Skeletal muscle satellite cell (primary cell): Measurements from ENCODE around the gene LPIN1.
A peak's percentile ranks its signal among the peaks of the same experiment; 100 is the strongest.

ENCODE experiments used
- H3K27me3 ChIP-seq: 2 replicates; pipeline ENCODE4 v1.7.0; 2013; ENCODE audit warnings: low read length; ENCODE audit not compliant: control insufficient read depth, insufficient read depth
- H3K36me3 ChIP-seq: 2 replicates; pipeline ENCODE4 v1.7.0; 2013; ENCODE audit warnings: mild to moderate bottlenecking, control low read depth, low read length; ENCODE audit not compliant: insufficient read depth
- H3K4me1 ChIP-seq: 2 replicates; pipeline ENCODE4 v1.7.0; 2013; ENCODE audit warnings: low read length; ENCODE audit not compliant: control insufficient read depth, insufficient read depth
- H3K4me2 ChIP-seq: 2 replicates; pipeline ENCODE4 v1.7.0; 2013; ENCODE audit warnings: mild to moderate bottlenecking, low read length
- H3K4me3 ChIP-seq: 2 replicates; pipeline ENCODE4 v1.7.0; 2013; ENCODE audit warnings: low read length
- H3K9ac ChIP-seq: 2 replicates; pipeline ENCODE4 v1.7.0; 2013; ENCODE audit warnings: mild to moderate bottlenecking, low read depth, low read length, moderate library complexity
- H3K9me3 ChIP-seq: replicated peaks from 2 replicates; pipeline ENCODE4 v1.7.0; 2013; ENCODE audit warnings: mild to moderate bottlenecking, control low read depth, low read length

The LPIN1 gene

DNA sequence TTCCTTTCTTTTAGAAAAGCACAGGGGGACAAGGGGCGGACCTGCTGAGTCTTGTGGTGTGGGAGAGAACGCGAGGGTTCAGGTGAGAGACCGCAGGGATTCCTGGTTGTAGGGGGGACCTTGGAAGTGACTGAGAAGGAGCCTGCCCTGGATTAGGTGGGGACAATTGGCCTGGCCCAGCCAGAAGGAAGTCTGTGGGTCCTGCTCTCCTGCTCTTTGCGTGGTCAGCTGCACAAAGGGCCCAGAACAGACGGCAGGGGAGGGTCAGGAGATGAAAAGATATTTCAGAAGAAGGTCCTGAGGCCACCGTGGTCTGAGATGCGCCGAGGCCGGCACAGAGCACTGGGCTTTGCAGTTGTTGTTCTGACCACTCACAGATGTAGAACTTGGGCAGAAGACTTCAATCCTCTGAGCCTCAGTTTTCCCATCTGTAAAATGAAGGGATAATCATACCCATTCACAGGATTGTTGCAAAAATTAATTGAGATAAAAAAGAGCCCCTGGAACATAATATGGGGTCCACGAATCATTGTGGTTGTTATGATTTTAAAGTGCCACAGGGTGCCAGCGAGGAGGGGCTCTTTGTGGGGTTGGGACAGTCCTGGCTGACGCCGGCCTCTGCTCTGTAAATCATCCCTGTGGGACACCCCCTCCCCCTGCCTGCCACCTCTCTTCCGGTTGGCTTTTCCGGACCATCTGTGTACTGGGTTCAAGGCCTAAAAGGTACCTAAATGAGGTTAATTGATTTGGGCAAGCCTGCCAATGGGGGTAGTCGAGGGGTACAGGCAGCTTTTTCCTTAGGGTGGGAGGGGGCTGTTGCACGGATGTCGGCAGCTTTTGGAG lies 1.8 kb downstream of the LPIN1 start:
- H3K4me1 ChIP-seq: peaks cover 38% of the 10 kb centered on the region
- peak overlapping the region; percentile 91 for H3K9ac ChIP-seq
- H3K4me3 ChIP-seq: peak overlapping the region; percentile 89
- H3K4me2 ChIP-seq: peak overlapping the region; percentile 97
- H3K36me3 ChIP-seq: no peaks in the 10 kb centered on the region
- no peaks in the 10 kb centered on the region for H3K27me3 ChIP-seq
- H3K9me3 ChIP-seq: no peaks in the 10 kb centered on the region

GRCh38 chr2:11748861-11749645 lies 2.6 kb downstream of the LPIN1 start:
- Histone ChIP-seq H3K36me3 (no peaks in the 10 kb centered on the region), H3K4me1 (peaks cover 42% of the 10 kb centered on the region), H3K9ac (no peak overlapping the region), H3K4me3 (no peak overlapping the region), H3K9me3 (no peaks in the 10 kb centered on the region), H3K4me2 (no peak overlapping the region), H3K27me3 (no peaks in the 10 kb centered on the region)

DNA sequence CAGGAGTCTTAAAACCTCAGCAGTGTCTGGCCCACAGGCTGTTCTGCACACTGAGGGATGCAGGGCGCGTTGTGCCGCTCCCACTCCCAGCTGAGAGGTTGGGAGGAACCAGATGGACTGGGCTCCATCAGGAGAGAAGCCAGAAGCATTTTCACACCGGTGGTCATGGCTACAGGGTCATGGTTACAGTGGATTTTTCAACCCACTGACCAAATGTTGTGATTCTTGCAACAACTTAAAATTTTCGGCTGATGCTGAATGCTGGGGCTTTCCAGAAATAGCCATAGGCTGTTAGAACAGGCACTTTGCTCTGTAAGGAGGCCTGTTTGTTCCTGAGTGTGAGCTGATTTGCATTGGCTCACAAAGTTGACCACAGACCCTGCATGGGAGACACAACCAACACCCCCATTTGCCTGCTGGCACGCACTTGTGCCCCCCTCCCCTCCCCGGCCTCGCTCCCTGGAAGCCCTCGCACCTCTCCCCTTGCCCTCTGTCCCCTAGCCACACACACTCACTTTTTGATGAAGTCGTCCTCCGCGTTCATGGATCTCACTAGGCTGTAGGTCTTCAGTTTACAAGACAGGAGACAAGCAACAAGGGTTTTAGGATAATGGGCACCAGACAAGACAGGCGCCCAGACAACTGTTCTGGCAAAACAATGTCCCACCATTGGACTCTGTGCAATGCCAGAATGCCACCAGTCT lies 3.4 kb downstream of the LPIN1 start:
- Histone ChIP-seq H3K27me3 (no peaks in the 10 kb centered on the region), H3K4me3 (no peak overlapping the region), H3K9me3 (no peaks in the 10 kb centered on the region), H3K4me2 (no peak overlapping the region), H3K9ac (no peak overlapping the region), H3K4me1 (peaks cover 43% of the 10 kb centered on the region), H3K36me3 (no peaks in the 10 kb centered on the region)

GRCh38 chr2:11750422-11750821 lies 4.0 kb downstream of the LPIN1 start:
- no peaks in the 10 kb centered on the region for H3K36me3 ChIP-seq
- no peaks in the 10 kb centered on the region for H3K9me3 ChIP-seq
- H3K4me3 ChIP-seq: no peak overlapping the region
- H3K27me3 ChIP-seq: no peaks in the 10 kb centered on the region
- no peak overlapping the region for H3K9ac ChIP-seq
- H3K4me2 ChIP-seq: no peak overlapping the region
- H3K4me1 ChIP-seq: peaks cover 39% of the 10 kb centered on the region

DNA sequence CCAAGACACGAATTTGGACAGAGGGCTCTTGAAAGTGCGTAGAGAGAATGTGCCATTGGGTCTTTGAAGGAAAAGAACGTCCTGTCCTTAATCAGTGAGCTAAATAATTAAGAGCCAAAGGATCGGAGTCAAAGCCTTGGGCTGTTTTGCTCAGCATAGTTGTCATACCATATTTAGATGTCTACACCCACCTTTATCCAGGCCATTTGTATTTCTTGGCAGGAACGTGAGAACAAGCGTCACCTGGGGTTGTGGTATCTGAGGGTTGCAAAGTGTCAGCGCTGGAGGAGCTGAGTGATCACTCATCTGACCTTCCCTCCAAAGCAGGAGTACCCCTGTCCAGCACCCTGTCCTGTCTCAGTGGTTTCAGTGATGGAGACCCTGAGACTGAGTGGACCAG lies 4.5 kb downstream of the LPIN1 start:
- Histone ChIP-seq H3K4me2 (no peak overlapping the region), H3K4me1 (peaks cover 38% of the 10 kb centered on the region), H3K9ac (no peak overlapping the region), H3K36me3 (no peaks in the 10 kb centered on the region), H3K4me3 (no peak overlapping the region), H3K9me3 (no peaks in the 10 kb centered on the region), H3K27me3 (no peaks in the 10 kb centered on the region)

DNA sequence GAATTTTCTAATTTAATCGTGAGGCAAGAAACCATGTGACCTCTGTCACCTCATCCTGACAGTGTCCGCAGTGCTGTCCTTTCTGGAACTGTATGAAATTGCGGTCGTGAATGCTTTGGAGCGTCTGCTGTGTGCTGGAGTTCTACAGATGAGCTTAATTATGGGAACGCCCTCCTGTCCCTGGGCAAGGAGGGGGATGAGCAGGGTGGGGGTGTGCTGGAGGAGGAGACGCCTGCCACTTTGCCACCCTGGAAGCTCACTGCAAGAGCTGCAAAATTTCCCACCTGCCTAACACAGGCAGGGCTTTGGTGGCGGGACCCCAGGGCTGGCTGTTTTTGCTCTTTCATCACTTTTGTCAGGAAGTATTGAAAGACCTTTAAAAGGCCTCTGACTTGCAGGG lies 6.5 kb downstream of the LPIN1 start:
- Histone ChIP-seq H3K9ac (no peak overlapping the region), H3K4me2 (no peak overlapping the region), H3K4me1 (peaks cover 27% of the 10 kb centered on the region), H3K4me3 (no peak overlapping the region), H3K27me3 (no peaks in the 10 kb centered on the region), H3K36me3 (no peaks in the 10 kb centered on the region), H3K9me3 (no peaks in the 10 kb centered on the region)

DNA sequence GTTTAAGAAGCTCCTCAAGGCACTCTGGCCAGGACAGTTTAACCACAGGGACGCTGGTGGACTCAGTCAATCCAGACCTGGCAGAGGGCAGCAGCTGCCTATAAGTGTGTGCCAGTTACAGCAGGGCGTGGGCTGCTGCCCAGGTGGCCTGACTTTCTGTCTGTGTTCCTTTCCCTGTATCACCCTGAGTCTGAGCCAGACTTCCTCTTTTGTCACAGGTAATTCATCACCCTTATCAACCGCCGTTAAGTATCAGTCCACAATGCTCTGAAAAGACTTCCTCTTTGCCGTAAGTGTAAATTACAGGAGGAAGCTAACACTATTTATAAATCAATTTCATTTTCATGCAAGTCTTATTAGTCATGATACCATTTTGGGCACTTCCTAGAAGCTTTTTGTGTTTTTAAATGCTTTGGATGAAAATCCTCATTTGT lies 7.0 kb downstream of the LPIN1 start:
- Histone ChIP-seq H3K4me3 (no peak overlapping the region), H3K9me3 (no peaks in the 10 kb centered on the region), H3K27me3 (no peaks in the 10 kb centered on the region), H3K36me3 (no peaks in the 10 kb centered on the region), H3K4me1 (peaks cover 25% of the 10 kb centered on the region), H3K4me2 (no peak overlapping the region), H3K9ac (no peak overlapping the region)

GRCh38 chr2:11753886-11754699 lies 7.7 kb downstream of the LPIN1 start:
- peak overlapping the region; percentile 11 for H3K4me2 ChIP-seq
- peaks cover 25% of the 10 kb centered on the region for H3K4me1 ChIP-seq
- no peaks in the 10 kb centered on the region for H3K27me3 ChIP-seq
- no peak overlapping the region for H3K4me3 ChIP-seq
- H3K9ac ChIP-seq: no peak overlapping the region
- H3K36me3 ChIP-seq: no peaks in the 10 kb centered on the region
- no peaks in the 10 kb centered on the region for H3K9me3 ChIP-seq

DNA sequence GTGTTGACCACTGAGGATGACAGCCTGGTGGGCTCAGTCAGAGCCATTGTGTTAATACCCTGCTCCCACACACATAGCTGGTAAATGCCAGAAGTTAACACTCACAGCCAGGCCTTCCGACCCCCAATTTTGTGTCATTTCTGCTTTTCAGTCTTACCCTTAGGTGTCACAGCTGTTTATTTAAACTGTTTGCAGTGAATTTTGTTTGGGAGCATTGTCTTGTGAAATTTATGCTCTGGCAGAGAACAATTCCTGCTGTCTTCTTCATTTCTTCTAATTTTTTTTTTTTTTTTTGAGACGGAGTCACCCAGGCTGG lies 8.2 kb downstream of the LPIN1 start:
- H3K36me3 ChIP-seq: no peaks in the 10 kb centered on the region

GRCh38 chr2:11757101-11757500 lies 10.7 kb downstream of the LPIN1 start:
- H3K36me3 ChIP-seq: no peaks in the 10 kb centered on the region
- H3K4me1 ChIP-seq: peaks cover 15% of the 10 kb centered on the region
- no peak overlapping the region for H3K4me3 ChIP-seq
- no peaks in the 10 kb centered on the region for H3K27me3 ChIP-seq
- H3K9me3 ChIP-seq: no peaks in the 10 kb centered on the region
- no peak overlapping the region for H3K4me2 ChIP-seq
- no peak overlapping the region for H3K9ac ChIP-seq

More for the DNA sequence above, 8.2 kb downstream of the LPIN1 start:
- peak overlapping the region; percentile 11 for H3K4me2 ChIP-seq
- H3K27me3 ChIP-seq: no peaks in the 10 kb centered on the region
- no peaks in the 10 kb centered on the region for H3K9me3 ChIP-seq
- no peak overlapping the region for H3K4me3 ChIP-seq
- peaks cover 25% of the 10 kb centered on the region for H3K4me1 ChIP-seq
- H3K9ac ChIP-seq: no peak overlapping the region

- H3K9me3 ChIP-seq: no peaks in the 10 kb centered on the region
- no peak overlapping the region for H3K4me2 ChIP-seq
- no peaks in the 10 kb centered on the region for H3K36me3 ChIP-seq
- H3K9ac ChIP-seq: no peak overlapping the region
- H3K27me3 ChIP-seq: no peaks in the 10 kb centered on the region
- H3K4me1 ChIP-seq: peaks cover 15% of the 10 kb centered on the region
- no peak overlapping the region for H3K4me3 ChIP-seq
Observed at GRCh38 chr2:11758187-11758586, 11.8 kb downstream of the LPIN1 start.
